Effector CD8-positive, alpha-beta T cell (primary cell): Measurements from ENCODE around the gene ITIH5.

Source experiments
- DNase-seq: peaks from one replicate; lab custom pipeline; 2025; lab: John Stamatoyannopoulos, UW

ITIH5 gene

DNA sequence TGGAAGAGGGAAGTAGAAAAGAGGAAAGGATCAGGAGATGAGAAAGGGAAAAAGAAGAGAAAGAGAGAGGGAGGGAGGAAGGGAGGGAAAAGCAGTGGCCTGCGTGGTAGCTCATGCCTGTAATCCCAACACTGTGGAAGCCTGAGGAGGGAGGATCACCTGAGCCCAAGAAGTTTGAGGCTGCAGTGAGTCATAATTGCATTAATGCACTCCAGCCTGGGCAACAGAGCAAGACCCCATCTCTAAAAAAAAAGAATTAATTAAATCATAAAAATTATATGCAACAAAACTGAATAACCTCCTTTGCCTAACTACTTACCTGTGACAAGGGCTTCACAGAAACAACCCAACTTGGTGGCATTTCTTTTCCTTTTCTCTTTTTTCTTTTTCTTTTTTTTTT, 148.1 kb downstream of the ITIH5 start:
- no peak for DNase-seq

DNA sequence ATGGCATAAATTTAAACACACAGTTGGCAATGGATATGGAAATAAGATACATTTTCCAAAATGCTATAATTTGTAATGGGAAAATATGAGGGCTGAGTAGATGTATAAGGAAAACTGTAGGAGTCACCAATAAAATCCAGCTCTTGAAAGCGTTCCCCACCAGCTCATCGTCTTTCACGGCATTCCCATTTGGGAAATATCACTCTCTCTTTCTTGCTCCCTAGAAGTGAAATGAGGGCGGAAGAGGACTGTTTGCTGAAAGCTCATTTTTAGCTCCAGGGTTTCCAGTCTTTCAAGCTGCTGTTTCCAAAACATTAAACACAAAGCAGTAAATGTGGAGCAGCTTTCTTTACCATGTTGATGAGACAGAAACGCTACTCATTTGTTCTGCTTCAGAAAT, 151.3 kb downstream of the ITIH5 start:
- DNase-seq: no peak

DNA sequence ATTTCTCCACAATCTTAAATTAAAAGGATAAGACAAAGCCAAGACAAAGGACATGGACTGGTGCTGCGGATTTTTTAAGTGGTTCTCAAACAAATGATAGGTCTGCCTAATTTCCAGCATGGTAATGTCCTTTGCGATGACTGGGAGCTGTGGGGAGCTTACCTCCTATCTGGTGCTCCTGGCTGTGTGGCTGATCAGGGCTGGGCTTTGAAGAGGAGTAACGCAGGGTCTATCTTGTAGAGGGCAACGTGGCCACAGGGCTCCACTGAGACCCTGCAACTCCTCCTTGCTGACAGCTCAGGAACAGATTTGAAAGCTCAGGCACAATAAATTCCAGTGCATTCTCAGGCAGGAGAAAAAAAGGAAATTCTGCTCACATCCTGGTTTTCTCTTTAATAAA, 152.8 kb downstream of the ITIH5 start:
- no peak for DNase-seq

DNA sequence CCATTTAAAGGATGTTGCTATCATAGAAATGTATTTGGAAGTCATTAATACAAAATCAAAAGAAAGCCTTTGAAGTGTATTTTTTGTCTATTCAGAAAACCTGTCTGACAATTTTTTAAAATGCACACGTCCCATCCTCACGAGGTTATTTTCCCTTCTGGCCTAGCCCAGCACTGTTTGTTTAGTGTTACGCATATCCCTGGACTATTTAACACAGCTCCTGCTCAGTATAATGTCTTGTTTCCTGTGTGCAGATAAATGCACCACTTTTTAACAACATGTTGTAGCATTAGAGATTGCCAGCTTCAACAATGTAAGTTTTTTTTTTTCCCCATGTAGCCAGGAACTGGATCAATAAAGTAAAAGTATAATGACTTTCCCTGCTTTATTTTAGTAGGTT, 153.3 kb downstream of the ITIH5 start:
- no peak for DNase-seq

DNA sequence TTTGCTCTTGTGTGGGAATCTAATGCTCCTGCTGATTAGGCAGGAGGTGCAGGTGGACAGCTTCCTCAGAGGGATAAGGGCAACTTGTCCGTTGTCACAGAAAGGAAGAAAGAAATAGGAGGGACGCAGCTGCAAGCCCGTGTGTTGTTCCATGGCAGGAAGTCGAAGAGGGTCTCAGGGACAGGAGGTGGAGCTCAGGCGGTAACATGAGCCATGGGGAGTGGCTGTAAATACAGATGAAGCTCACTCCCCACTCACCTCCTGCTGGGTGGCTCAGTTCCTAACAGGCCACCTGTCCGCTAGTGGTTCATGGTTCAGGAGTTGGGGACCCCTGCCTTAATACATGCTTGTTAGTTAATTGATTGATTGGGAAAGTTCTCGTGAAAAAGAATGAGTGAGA, 154.3 kb downstream of the ITIH5 start:
- DNase-seq: no peak

DNA sequence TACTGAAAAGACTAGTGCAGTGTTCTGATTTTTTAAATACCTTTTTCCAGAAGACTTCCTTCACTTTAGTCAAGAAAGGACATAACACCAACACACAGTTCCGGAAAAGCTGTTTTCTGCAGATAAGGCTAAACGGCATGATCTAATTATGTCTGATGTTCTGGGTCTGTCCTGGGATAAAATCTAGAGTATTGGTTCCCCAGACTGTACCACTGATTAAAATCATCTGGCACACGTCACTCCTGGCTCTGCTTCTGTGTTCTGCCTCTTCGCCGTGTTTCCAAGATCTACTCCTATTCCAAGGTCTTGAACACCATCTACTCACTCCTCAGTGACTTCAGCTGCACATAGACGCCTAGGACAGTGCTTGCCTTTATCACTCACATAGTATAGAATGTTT, 155.2 kb downstream of the ITIH5 start:
- no peak for DNase-seq
